ENCODE results near the gene INO80. TPM values are rescaled to one million over a fixed set of nuclear protein-coding genes. Genes with fewer than 3 reads are reported as not detected.

The INO80 gene
- total RNA-seq, 4 donors from 2014 or later: 22.3 to 44.3 (median 31.1) TPM

DNA sequence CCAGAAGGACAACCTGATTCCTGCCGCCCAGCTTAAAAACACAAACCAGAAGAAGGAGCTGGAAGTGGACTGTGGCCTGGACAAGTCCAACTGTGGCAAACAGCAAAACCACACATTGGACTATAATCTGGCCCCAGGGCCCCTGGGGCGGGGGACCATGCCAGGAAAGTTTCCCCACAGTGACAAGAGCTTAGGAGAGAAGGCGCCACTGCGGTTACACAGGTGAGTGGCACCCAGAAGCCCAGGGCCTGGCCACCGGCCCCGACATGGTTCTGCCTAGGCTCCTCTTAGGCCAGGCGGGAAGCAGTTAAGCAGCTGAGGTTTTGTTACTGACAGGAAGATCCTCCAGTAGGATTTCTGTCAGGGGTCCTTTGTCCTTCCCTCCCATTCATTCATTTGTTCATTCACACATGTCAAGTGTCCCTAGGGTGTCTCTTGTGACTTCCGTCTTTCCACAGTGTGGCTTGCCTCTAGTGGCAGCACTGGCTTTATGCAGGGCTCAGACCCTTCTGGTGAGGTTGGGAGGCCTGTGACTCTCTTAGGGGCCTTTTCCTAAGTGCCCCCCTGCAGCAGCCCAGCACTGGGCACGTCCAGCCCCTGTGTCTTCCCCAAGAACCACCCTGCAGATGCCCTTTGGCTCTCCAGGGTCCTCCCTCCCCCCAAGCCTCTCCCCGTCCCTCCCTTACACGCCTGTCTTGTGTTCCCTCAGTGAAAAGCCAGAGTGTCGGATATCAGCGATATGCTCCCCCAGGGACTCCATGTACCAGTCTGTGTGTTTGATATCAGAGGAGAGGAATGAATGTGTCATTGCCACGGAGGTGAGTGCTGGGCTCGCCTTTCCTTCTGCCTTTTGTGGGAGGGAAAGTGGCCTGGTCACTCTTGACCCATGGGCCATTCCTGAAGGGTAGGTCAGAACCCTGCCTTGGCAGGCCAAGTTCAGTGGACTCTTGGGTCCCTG, 179.1 kb downstream of the INO80 start:
- TF ChIP-seq POLR2A (IDR thresholded peaks at IDR 0.05) (no peak), CTCF (IDR thresholded peaks at IDR 0.05) (no peak)
- DNase-seq (ENCODE audit: low spot score in 2 of 2): no peak
- intact Hi-C loops (cut with DNase I; ENCODE audit: low total_unique reads): loop anchor here (10.0 kb wide), 1 partner anchor 78 kb away; no protein-coding TSS in a partner anchor
- no peak overlapping the region for H3K4me3 ChIP-seq (ENCODE audit: low read depth, poor library complexity, severe bottlenecking)
- WGBS, 2 donors: 79 to 87% methylated on average over 15 of the region's 15 CpGs

- intact Hi-C loops (cut with DNase I; ENCODE audit: low total_unique reads): loop anchor here (10.0 kb wide), 1 partner anchor 79 kb away; no protein-coding TSS in a partner anchor
Measured at GRCh38 chr15:40936234-40936708, 179.8 kb downstream of the INO80 start.

DNA sequence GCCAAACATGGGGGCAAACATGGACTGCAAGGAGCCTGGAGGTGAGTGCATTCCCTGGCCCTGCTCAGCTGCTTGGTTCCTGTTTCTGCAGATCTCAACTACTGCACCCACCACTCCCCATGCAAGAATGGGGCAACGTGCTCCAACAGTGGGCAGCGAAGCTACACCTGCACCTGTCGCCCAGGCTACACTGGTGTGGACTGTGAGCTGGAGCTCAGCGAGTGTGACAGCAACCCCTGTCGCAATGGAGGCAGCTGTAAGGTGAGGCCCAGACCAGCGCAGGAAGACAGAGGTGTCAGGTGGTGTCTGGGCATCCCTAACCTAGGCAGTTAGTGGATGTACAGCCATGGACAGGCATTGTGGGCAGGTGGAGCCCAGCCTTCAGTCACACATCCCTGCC, 181.6 kb downstream of the INO80 start:
- no peak overlapping the region for H3K4me3 ChIP-seq (ENCODE audit: low read depth, poor library complexity, severe bottlenecking)
- 84 to 93% methylated on average over 6 of the region's 6 CpGs for WGBS, 2 donors
- no peak for TF ChIP-seq POLR2A (IDR thresholded peaks at IDR 0.05)
- TF ChIP-seq CTCF (IDR thresholded peaks at IDR 0.05): no peak
- intact Hi-C loops (cut with DNase I; ENCODE audit: low total_unique reads): loop anchor here (10.0 kb wide), 1 partner anchor 80 kb away; no protein-coding TSS in a partner anchor
- no peak for DNase-seq (ENCODE audit: low spot score in 2 of 2)

More at GRCh38 chr15:40936234-40936708, 179.8 kb downstream of the INO80 start:
- H3K4me3 ChIP-seq (ENCODE audit: low read depth, poor library complexity, severe bottlenecking): no peak overlapping the region
- WGBS, 2 donors: 85 to 93% methylated on average over 24 to 27 of the region's 31 CpGs
- DNase-seq (ENCODE audit: low spot score in 2 of 2): no peak
- TF ChIP-seq CTCF (IDR thresholded peaks at IDR 0.05): no peak
- TF ChIP-seq POLR2A (IDR thresholded peaks at IDR 0.05): no peak

DNA sequence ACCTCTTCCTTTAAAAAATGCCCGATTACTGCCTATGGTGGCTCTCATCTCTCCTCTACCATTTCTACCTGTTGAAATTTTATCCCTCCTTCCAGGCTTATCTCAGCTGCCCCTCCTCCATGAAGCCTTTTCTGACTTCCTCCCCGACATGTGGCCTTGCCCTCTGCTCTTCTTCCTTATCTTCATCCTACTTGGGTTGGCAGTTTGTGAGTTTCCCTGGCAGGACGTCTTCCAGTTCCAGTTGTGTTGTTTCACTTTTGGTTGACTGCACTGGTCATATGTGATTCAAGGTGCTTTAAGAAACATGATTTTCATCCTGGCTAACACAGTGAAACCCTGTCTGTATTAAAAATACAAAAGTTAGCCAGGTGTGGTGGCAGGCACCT, 182.6 kb downstream of the INO80 start:
- H3K4me3 ChIP-seq (ENCODE audit: low read depth, poor library complexity, severe bottlenecking): no peak overlapping the region
- 77% methylated on average over 3 of the region's 3 CpGs for WGBS, 2 donors
- intact Hi-C loops (cut with DNase I; ENCODE audit: low total_unique reads): loop anchor here (10.0 kb wide), 1 partner anchor 81 kb away; no protein-coding TSS in a partner anchor
- no peak for DNase-seq (ENCODE audit: low spot score in 2 of 2)
- TF ChIP-seq POLR2A (IDR thresholded peaks at IDR 0.05) (no peak), CTCF (IDR thresholded peaks at IDR 0.05) (no peak)

GRCh38 chr15:40932649-40933516, 183.2 kb downstream of the INO80 start:
- WGBS, 2 donors: 73 to 75% methylated on average over 11 of the region's 11 CpGs
- intact Hi-C loops (cut with DNase I; ENCODE audit: low total_unique reads): loop anchor here (10.0 kb wide), 1 partner anchor 82 kb away; no protein-coding TSS in a partner anchor
- no peak for DNase-seq (ENCODE audit: low spot score in 2 of 2)
- no peak for TF ChIP-seq CTCF (IDR thresholded peaks at IDR 0.05)
- no peak overlapping the region for H3K4me3 ChIP-seq (ENCODE audit: low read depth, poor library complexity, severe bottlenecking)
